Mucosa of descending colon (tissue), 3 donors: Measurements from ENCODE around the gene RPGR. TPM values are rescaled to one million over a fixed set of nuclear protein-coding genes. Genes with fewer than 3 reads are reported as not detected.

Experiments
- ATAC-seq: fragments of 200-7000 bp; cut with Tn5 transposase; one replicate; pipeline ENCODE4 v1.9.1; 2020; ENCODE audit warnings: mild to moderate bottlenecking, moderate library complexity
- DNase-seq, 3 donors: peaks; one replicate each; pipeline ENCODE4 v3.0.0-alpha.2; 2020
- H3K36me3 ChIP-seq: fragments of 200-600 bp; one replicate; pipeline ENCODE4 v1.8.0; 2021; ENCODE audit warnings: low read depth, mild to moderate bottlenecking
- H3K4me1 ChIP-seq: fragments of 200-600 bp; one replicate; pipeline ENCODE4 v1.8.0; 2021; ENCODE audit warnings: low read depth, mild to moderate bottlenecking
- H3K4me3 ChIP-seq: fragments of 200-600 bp; one replicate; pipeline ENCODE4 v1.8.0; 2021; ENCODE audit warnings: mild to moderate bottlenecking
- H3K9me3 ChIP-seq: fragments of 200-600 bp; one replicate; pipeline ENCODE4 v1.8.0; 2021; ENCODE audit warnings: mild to moderate bottlenecking
- CTCF ChIP-seq: fragments of 200-600 bp; IDR thresholded peaks from one replicate; pipeline ENCODE4 v1.8.0; 2022; ENCODE audit warnings: antibody characterized with exemption, mild to moderate bottlenecking
- intact Hi-C, 2 donors: fragments of 100-400 bp; cut with DNase I in 1 of 2; cut with micrococcal nuclease in 1 of 2; formaldehyde crosslinking; loops; one replicate each; pipeline versions ENCODE4 v1.11.0 to v1.11.1; 2022; cut with DNase I, micrococcal nuclease
- total RNA-seq, 3 donors: library from RNA; stranded (reverse); fragmentation: NEBNext Ultra II Directional in 2 of 3; extraction: Animal tissue kit (Norgen Biotek cat#: 25700) in 2 of 3; gene quantifications; one replicate each; pipeline versions ENCODE4 v1.2.1 to v1.2.4, GENCODE V29; 2021 to 2023
- donor health status: DM: no; HTN: no; CAD: no; lungs with moderate emphysema.
- donor health status: DM: no; HTN: no; CAD: no.
- donor health status: DM: no; HTN: yes; CAD: no.

The RPGR gene
- total RNA-seq, 3 donors from 2014 or later: 13.1 to 13.6 (median 13.5) TPM

GRCh38 chrX:38260231-38260630 lies 67.1 kb downstream of the RPGR start:
- peak; percentile 66 for ATAC-seq
- H3K4me1 ChIP-seq: no peaks in the 10 kb centered on the region
- intact Hi-C loops: no loop called here
- no peaks in the 10 kb centered on the region for H3K36me3 ChIP-seq
- DNase-seq: peak in 1 of 3 donors; percentile 49
- TF ChIP-seq CTCF: no peak
- H3K4me3 ChIP-seq: no peak overlapping the region
- no peaks in the 10 kb centered on the region for H3K9me3 ChIP-seq

DNA sequence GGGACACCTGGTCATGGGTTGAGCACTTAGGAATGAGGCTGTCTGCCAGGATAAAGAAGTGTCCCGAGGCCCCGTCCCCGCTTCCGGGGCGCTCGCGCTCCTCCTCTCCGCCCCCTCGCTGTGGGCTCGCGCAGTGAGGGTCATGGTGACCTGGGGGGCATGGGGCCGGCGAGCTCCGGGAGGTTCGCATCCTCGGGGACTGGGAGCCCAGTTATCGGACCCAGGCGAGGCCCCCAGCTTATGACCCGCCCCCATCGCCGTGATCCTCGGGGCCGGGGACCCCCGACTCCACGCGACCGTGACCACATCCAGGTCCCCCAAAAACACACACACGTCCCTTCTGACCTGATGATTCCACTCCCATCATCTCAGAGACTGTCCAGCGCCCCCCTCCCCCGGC lies 71.3 kb downstream of the RPGR start:
- intact Hi-C loops: no loop called here
- Histone ChIP-seq H3K36me3 (no peaks in the 10 kb centered on the region), H3K4me3 (no peak overlapping the region), H3K4me1 (no peaks in the 10 kb centered on the region), H3K9me3 (no peaks in the 10 kb centered on the region)
- no peak for TF ChIP-seq CTCF
- DNase-seq (no peak), ATAC-seq (no peak)

- DNase-seq: no peak
- Histone ChIP-seq H3K36me3 (no peaks in the 10 kb centered on the region), H3K9me3 (no peaks in the 10 kb centered on the region), H3K4me3 (no peak overlapping the region), H3K4me1 (no peaks in the 10 kb centered on the region)
- no peak for ATAC-seq
- intact Hi-C loops: no loop called here
- no peak for TF ChIP-seq CTCF
Measured at GRCh38 chrX:38249965-38250364, 77.3 kb downstream of the RPGR start.

DNA sequence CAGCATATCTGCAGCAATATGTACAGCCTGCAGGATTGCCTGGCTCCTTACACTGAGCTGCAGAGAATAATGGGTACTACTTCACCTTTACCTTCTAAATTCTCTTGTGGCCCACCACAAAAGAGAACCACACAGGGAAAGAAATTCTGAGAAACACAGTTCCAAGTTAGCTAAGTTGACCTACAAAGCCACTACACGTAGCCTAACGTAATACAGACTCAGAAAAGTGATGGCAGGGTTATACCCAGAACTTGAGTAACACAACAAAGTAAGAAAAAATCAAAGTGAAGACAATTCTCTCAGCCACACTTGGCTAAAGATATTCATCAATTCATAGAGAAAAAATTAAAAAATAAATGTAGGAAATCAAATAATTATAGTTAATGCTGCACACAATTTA lies 80.3 kb downstream of the RPGR start:
- DNase-seq: no peak
- Histone ChIP-seq H3K4me1 (no peaks in the 10 kb centered on the region), H3K36me3 (no peaks in the 10 kb centered on the region), H3K4me3 (no peak overlapping the region), H3K9me3 (no peaks in the 10 kb centered on the region)
- no peak for TF ChIP-seq CTCF
- intact Hi-C loops: no loop called here
- no peak for ATAC-seq

DNA sequence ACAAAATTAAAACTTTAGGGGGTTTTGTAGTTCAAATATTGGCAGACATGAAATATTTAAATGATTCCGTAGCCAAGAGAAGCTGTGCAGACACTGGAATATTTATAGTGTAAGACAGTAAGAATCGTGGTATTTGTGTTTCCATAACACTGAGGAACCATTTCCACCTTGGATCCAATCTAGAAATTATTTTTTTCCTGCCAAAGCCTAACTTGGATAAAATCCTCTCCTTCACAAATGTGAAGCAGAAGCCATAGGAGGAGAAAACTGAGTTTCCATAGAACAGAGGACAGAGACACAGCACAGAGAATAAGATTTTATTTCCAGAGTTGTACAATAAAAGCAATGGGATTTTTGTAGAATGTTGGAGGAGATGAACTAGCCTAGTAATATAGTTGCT lies 86.8 kb downstream of the RPGR start:
- TF ChIP-seq CTCF: no peak
- H3K9me3 ChIP-seq: no peaks in the 10 kb centered on the region
- H3K4me1 ChIP-seq: no peaks in the 10 kb centered on the region
- H3K36me3 ChIP-seq: no peaks in the 10 kb centered on the region
- DNase-seq (no peak), ATAC-seq (no peak)
- intact Hi-C loops: no loop called here
- no peak overlapping the region for H3K4me3 ChIP-seq

- no peaks in the 10 kb centered on the region for H3K9me3 ChIP-seq
- TF ChIP-seq CTCF: no peak
- H3K4me3 ChIP-seq: no peak overlapping the region
- H3K4me1 ChIP-seq: no peaks in the 10 kb centered on the region
- DNase-seq (no peak), ATAC-seq (no peak)
- intact Hi-C loops: no loop called here
- H3K36me3 ChIP-seq: no peaks in the 10 kb centered on the region
Measured at GRCh38 chrX:38236901-38237615, 90.3 kb downstream of the RPGR start.
